GM12878 (cell line): ENCODE data around the gene OTOA.

ENCODE experiments used
- CREM ChIP-seq: IDR thresholded peaks from 2 replicates; pipeline ENCODE4 v1.6.1; 2014; ENCODE audit warnings: antibody characterized with exemption, low read depth
- EGR1 ChIP-seq, 2 experiments: IDR thresholded peaks; 1 replicate in 1 of 2; 2 replicates in 1 of 2; pipeline ENCODE4 v1.6.1; 2011 to 2012; ENCODE audit warnings: low read depth in 2 of 2, low read length in 2 of 2, borderline replicate concordance in 1 of 2, mild to moderate bottlenecking in 1 of 2, moderate library complexity in 1 of 2
- EP300 ChIP-seq, 2 experiments: fragments of 150-350 bp in 1 of 2; IDR thresholded peaks; 2 replicates each; pipeline ENCODE4 v1.6.1; 2011 to 2012; ENCODE audit warnings: low read depth in 2 of 2, low read length in 2 of 2, borderline replicate concordance in 1 of 2, improper control_type of control experiment in 1 of 2, inconsistent platforms in 1 of 2; ENCODE audit not compliant: control insufficient read depth in 1 of 2
- ESRRA ChIP-seq: IDR thresholded peaks from 2 replicates; pipeline ENCODE4 v1.6.1; 2012; ENCODE audit warnings: mild to moderate bottlenecking, low read length, improper control_type of control experiment
- ETV6 ChIP-seq, 2 experiments: fragments of 450-650 bp in 1 of 2; IDR thresholded peaks in 1 of 2; conservative IDR thresholded peaks in 1 of 2; 2 replicates each; pipeline ENCODE4 v1.6.1; 2014; ENCODE audit warnings: antibody characterized with exemption in 1 of 2, borderline replicate concordance in 1 of 2, low read depth in 1 of 2, mild to moderate bottlenecking in 1 of 2, moderate library complexity in 1 of 2
- FOS ChIP-seq: IDR thresholded peaks from 3 replicates; pipeline ENCODE4 v1.6.1; 2011; ENCODE audit warnings: borderline replicate concordance; ENCODE audit not compliant: insufficient read length; ENCODE audit errors: extremely low read depth
- IRF4 ChIP-seq: IDR thresholded peaks from 2 replicates; pipeline ENCODE4 v1.6.1; 2011; ENCODE audit warnings: low read depth, low read length
- NFXL1 ChIP-seq: fragments of 450-650 bp; IDR thresholded peaks from 2 replicates; pipeline ENCODE4 v1.6.1; 2017; ENCODE audit warnings: antibody characterized with exemption, mild to moderate bottlenecking, borderline replicate concordance
- POLR2AphosphoS5 ChIP-seq: IDR thresholded peaks from 2 replicates; pipeline ENCODE4 v1.6.1; 2011; ENCODE audit warnings: mild to moderate bottlenecking, low read length, inconsistent platforms
- REST ChIP-seq: IDR thresholded peaks from 2 replicates; pipeline ENCODE4 v1.6.1; 2012; ENCODE audit warnings: mild to moderate bottlenecking, low read depth, low read length
- TF ChIP-seq, protein P1 (sequence below), 3 experiments: IDR thresholded peaks in 2 of 3; conservative IDR thresholded peaks in 1 of 3; 2 replicates each; pipeline ENCODE4 v1.5.1; 2011; ENCODE audit warnings: low read depth in 3 of 3, low read length in 3 of 3, mild to moderate bottlenecking in 3 of 3, control low read depth in 2 of 3, moderate library complexity in 2 of 3, inconsistent platforms in 1 of 3, mixed read lengths in 1 of 3; ENCODE audit not compliant: control insufficient read depth in 2 of 3, insufficient read depth in 1 of 3; ENCODE audit errors: extremely low read depth in 1 of 3
- TF ChIP-seq, protein P2 (sequence below): fragments of 450-650 bp; IDR thresholded peaks from 2 replicates; pipeline ENCODE4 v1.6.1; 2017; ENCODE audit warnings: borderline replicate concordance

- TF ChIP-seq NFXL1 (no peak), EP300 (IDR thresholded peaks at IDR 0.05; ENCODE audit: borderline replicate concordance in 1 of 2, control insufficient read depth in 1 of 2, low read depth in 2 of 2, low read length in 2 of 2) (no peak), ETV6 (conservative IDR thresholded peaks at IDR 0.05 in 1 of 2, IDR thresholded peaks at IDR 0.05 in 1 of 2; ENCODE audit: borderline replicate concordance in 1 of 2, low read depth in 1 of 2) (no peak), REST (no peak), CREM (no peak), EGR1 (IDR thresholded peaks at IDR 0.05; ENCODE audit: borderline replicate concordance in 1 of 2, low read depth in 2 of 2, low read length in 2 of 2) (no peak), FOS (no peak), POLR2AphosphoS5 (no peak), IRF4 (no peak), ESRRA (no peak)
- TF ChIP-seq, protein P1, sequence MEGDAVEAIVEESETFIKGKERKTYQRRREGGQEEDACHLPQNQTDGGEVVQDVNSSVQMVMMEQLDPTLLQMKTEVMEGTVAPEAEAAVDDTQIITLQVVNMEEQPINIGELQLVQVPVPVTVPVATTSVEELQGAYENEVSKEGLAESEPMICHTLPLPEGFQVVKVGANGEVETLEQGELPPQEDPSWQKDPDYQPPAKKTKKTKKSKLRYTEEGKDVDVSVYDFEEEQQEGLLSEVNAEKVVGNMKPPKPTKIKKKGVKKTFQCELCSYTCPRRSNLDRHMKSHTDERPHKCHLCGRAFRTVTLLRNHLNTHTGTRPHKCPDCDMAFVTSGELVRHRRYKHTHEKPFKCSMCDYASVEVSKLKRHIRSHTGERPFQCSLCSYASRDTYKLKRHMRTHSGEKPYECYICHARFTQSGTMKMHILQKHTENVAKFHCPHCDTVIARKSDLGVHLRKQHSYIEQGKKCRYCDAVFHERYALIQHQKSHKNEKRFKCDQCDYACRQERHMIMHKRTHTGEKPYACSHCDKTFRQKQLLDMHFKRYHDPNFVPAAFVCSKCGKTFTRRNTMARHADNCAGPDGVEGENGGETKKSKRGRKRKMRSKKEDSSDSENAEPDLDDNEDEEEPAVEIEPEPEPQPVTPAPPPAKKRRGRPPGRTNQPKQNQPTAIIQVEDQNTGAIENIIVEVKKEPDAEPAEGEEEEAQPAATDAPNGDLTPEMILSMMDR (IDR thresholded peaks at IDR 0.05 in 2 of 3, conservative IDR thresholded peaks at IDR 0.05 in 1 of 3; ENCODE audit: control insufficient read depth in 2 of 3, extremely low read depth in 1 of 3, insufficient read depth in 1 of 3, low read depth in 3 of 3, low read length in 3 of 3): no peak
- TF ChIP-seq, protein P2, sequence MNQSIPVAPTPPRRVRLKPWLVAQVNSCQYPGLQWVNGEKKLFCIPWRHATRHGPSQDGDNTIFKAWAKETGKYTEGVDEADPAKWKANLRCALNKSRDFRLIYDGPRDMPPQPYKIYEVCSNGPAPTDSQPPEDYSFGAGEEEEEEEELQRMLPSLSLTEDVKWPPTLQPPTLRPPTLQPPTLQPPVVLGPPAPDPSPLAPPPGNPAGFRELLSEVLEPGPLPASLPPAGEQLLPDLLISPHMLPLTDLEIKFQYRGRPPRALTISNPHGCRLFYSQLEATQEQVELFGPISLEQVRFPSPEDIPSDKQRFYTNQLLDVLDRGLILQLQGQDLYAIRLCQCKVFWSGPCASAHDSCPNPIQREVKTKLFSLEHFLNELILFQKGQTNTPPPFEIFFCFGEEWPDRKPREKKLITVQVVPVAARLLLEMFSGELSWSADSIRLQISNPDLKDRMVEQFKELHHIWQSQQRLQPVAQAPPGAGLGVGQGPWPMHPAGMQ: no peak
Observed at GRCh38 chr16:21697032-21697431, 33.3 kb downstream of the OTOA start.
